Activated CD4-positive, alpha-beta T cell treated with anti-CD3 and anti-CD28 coated beads, Interleukin-2, amount 10 ng/mL, durations not matched to agents 7 days and 5 days (primary cell): ENCODE measurements around the gene RGS7. TPM values are rescaled to one million over a fixed set of nuclear protein-coding genes. Genes with fewer than 3 reads are reported as not detected.

Experiments
- CTCF ChIA-PET: fragments of 350-600 bp; sonication (Branson Sonifier 250); formaldehyde crosslinking; loops from one replicate; lab custom pipeline; 2021; ENCODE audit warnings: antibody characterized with exemption; lab: Charles Lee
- POLR2A ChIA-PET: fragments of 350-600 bp; sonication (Branson Sonifier 250); formaldehyde crosslinking; loops from one replicate; lab custom pipeline; 2021; ENCODE audit warnings: antibody characterized with exemption; lab: Charles Lee
- DNase-seq: peaks from one replicate; pipeline ENCODE4 v3.0.0-alpha.2; 2020
- H3K27ac Mint-ChIP-seq: one replicate; pipeline ENCODE4 v1.8.0; 2021; ENCODE audit warnings: mild to moderate bottlenecking, moderate library complexity, mixed read lengths
- H3K27me3 Mint-ChIP-seq: one replicate; pipeline ENCODE4 v1.8.0; 2021; ENCODE audit warnings: mixed read lengths
- H3K36me3 Mint-ChIP-seq: one replicate; pipeline ENCODE4 v1.8.0; 2021; ENCODE audit warnings: low read depth, mixed read lengths
- H3K4me1 Mint-ChIP-seq: one replicate; pipeline ENCODE4 v1.8.0; 2021; ENCODE audit warnings: mixed read lengths
- H3K4me3 Mint-ChIP-seq: one replicate; pipeline ENCODE4 v1.8.0; 2021; ENCODE audit warnings: mild to moderate bottlenecking, moderate library complexity, mixed read lengths
- H3K9me3 Mint-ChIP-seq: one replicate; pipeline ENCODE4 v1.8.0; 2021; ENCODE audit warnings: mixed read lengths
- total RNA-seq, 2 experiments: library from RNA; stranded (reverse); gene quantifications; one replicate each; pipeline ENCODE4 v1.2.3, GENCODE V29; 2021

The RGS7 gene
- total RNA-seq, 2 experiments from 2014 or later, result not detected

DNA sequence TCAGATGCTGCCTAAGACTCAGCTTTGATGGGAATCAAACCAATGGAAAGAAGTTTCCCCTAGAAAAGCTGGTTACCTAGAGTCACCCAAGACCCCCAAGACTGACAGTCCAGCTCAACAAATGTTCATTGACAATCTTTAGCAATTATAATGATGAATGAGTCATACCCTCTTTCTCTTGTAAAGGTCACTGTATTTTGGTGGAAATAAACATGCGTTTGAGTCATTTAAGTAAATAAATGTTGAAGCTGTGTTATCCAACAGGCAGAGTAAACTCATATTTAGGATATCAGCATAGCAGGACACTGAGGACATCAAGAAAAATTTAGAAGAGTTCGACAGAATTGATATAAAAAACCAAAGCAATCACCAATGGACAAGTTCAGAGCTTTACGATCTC, 295.9 kb downstream of the RGS7 start:
- no peak overlapping the region for H3K27ac Mint-ChIP-seq
- H3K9me3 Mint-ChIP-seq, result peaks cover 5% of the 10 kb centered on the region
- ChIA-PET CTCF (no interaction called here), POLR2A (no interaction called here)
- H3K4me1 Mint-ChIP-seq, result no peaks in the 10 kb centered on the region
- DNase-seq, result no peak
- H3K4me3 Mint-ChIP-seq, result no peak overlapping the region
- H3K36me3 Mint-ChIP-seq, result no peaks in the 10 kb centered on the region
- H3K27me3 Mint-ChIP-seq, result no peaks in the 10 kb centered on the region

DNA sequence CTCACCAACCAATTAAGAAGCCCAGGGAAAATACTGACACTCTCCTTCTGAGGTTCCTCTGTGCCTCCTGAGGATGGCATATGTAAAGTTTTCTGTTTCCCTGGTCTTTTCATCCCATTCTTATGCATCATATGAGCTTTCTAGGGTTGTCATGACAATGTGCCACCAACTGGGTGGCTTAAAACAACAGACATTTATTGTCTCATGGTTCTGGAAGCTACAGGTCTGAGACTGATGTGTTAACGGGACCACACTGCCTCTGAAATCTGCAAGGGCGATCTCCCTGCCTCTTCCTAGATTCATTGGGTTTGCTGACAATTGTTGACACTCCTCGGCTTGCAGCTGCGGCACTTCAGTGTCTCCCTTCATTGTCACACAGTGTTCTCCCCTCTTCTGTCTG, 308.4 kb downstream of the RGS7 start:
- no peak overlapping the region for H3K27ac Mint-ChIP-seq
- no peaks in the 10 kb centered on the region for H3K36me3 Mint-ChIP-seq
- no peaks in the 10 kb centered on the region for H3K27me3 Mint-ChIP-seq
- H3K4me1 Mint-ChIP-seq, result no peaks in the 10 kb centered on the region
- no peak overlapping the region for H3K4me3 Mint-ChIP-seq
- POLR2A ChIA-PET, result no interaction called here
- no peaks in the 10 kb centered on the region for H3K9me3 Mint-ChIP-seq
- no peak for DNase-seq
- CTCF ChIA-PET, result no interaction called here

DNA sequence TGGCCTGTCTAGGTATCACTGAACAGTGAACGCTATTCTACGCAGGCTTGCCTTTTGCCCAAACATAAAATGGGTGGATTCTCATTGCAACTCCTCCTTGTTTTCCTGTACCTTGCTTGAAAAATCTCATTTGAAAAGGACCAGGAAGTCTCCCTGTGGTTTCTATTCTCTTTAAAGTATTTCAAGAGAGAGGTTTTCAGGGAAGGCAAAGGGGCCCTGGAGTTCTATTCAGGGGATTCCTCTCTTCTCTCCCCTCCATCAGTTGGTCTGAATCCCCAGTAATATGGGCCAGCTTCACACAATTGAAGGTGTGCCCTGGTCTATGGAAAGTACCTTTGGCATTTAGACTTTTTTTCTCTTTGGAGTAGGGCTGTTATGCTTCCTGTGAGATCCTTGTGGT, 311.3 kb downstream of the RGS7 start:
- DNase-seq, result no peak
- POLR2A ChIA-PET, result no interaction called here
- Mint-ChIP-seq H3K4me3 (no peak overlapping the region), H3K36me3 (no peaks in the 10 kb centered on the region), H3K4me1 (no peaks in the 10 kb centered on the region), H3K27me3 (no peaks in the 10 kb centered on the region), H3K9me3 (no peaks in the 10 kb centered on the region), H3K27ac (no peak overlapping the region)
- CTCF ChIA-PET, result no interaction called here

DNA sequence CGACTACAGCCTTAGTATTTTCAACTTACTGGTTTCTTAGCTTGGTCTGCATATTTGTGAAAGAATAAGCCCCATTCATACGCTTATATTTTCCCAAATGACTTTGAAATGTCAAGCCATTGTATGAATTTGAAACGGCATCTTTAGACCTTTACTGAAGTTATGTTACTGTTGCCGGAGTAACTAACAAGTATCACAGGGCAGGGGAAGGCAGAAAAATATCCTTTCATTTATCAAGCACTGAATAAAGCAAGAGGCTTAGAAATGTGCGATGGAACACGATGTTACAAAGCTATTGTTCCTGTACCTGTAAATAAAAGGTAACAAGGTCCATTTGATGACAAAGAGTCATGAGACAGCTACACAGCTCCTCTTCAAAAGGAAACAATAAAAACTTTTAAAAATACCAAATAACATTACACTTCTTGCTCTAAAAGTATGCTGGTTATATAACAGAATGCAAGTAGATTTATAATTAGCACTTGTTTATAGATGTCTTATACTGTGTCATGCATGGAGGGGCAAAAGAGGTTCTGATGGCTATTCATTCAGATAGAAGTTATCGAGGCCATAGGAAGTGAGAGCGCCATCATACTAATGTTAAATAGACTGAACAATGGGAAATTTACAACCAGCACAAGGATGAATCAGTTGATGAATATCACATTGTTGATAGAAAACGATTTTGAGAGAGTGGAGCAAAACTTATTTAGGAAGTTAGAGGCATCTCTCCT, 322.6 kb downstream of the RGS7 start:
- Mint-ChIP-seq H3K36me3 (no peaks in the 10 kb centered on the region), H3K9me3 (peaks cover 9% of the 10 kb centered on the region), H3K27me3 (no peaks in the 10 kb centered on the region), H3K27ac (no peak overlapping the region), H3K4me3 (no peak overlapping the region), H3K4me1 (no peaks in the 10 kb centered on the region)
- no peak for DNase-seq
- CTCF ChIA-PET, result no interaction called here
- POLR2A ChIA-PET, result no interaction called here

DNA sequence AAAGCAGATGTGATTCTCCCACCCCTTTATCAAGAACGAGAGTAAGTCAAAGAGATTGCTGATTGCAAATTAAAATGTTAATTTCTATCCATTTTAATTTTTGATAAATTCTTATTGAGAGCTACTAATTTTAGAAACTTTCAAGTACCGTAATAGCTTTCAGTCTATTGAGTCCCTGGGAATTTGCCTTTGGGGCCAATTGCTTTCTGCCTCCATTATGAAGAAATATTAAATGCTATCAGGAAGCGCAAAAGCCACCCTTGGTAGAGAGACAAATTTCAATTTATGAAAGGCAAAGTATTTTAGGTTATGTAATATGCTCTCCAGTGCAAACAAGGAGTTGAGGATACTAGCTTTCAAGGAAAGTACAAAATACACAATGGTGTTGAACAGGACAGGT, 332.2 kb downstream of the RGS7 start:
- H3K27ac Mint-ChIP-seq, result no peak overlapping the region
- DNase-seq, result no peak
- CTCF ChIA-PET, result no interaction called here
- POLR2A ChIA-PET, result no interaction called here
- H3K9me3 Mint-ChIP-seq, result no peaks in the 10 kb centered on the region
- H3K4me1 Mint-ChIP-seq, result no peaks in the 10 kb centered on the region
- H3K36me3 Mint-ChIP-seq, result no peaks in the 10 kb centered on the region
- no peak overlapping the region for H3K4me3 Mint-ChIP-seq
- H3K27me3 Mint-ChIP-seq, result no peaks in the 10 kb centered on the region

DNA sequence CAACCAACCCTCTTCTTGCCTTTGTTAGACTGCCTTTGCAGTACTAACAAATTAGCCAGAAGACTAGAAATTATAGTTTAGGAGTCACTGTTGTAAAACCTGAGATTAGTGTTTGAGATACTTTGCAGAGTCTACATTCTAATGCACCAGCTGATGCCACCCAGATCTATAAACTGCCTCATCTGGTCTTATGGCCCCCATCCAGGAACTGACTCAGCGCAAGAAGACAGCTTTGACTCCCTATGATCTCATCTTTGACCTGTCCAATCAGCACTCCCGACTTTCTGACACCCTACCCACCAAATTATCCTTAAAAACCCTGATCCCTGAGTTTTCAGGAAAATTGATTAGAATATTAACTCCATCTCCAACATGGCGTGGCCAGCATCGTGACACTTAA, 334.6 kb downstream of the RGS7 start:
- no peak for DNase-seq
- Mint-ChIP-seq H3K4me1 (no peaks in the 10 kb centered on the region), H3K27me3 (no peaks in the 10 kb centered on the region), H3K36me3 (no peaks in the 10 kb centered on the region), H3K27ac (no peak overlapping the region), H3K9me3 (peaks cover 5% of the 10 kb centered on the region), H3K4me3 (no peak overlapping the region)
- CTCF ChIA-PET, result no interaction called here
- POLR2A ChIA-PET, result no interaction called here

DNA sequence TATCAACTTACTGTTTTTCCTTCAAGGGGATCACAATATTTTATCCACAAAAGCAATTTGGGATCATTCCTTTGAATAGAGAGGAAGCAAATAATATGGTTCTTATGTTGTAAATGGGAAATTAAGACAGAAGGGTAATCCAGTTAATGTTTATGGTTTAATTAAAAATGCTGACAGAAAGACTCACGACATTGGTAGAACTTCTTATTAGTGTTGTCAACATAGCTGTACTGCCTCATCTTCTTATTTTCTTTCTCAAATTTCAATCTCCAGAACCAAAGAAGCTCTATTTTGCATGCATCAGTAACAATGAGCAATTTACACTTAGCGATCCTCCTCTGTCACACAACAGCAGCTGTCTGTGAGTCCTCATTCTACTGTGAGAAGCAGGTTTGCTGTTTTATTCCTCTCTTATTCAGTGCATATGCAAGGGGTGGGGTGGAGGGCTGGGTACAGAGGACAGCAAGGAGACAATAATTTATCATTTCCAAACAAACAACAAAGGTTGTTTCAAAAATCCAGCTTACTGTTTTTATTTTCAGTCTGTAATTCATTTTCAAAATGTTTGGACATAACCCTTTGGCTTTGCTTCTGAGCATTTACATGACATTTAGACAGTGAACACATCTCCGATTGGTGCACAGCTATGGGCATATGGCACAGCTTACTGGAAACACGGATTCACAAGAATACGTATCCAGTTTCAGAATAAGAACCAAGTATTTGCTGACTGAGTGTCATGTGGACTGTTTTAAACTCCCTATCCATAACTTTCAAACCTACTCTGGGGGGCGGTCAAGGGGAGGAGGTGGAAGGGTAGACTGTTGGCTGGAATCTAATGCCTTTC, 335.9 kb downstream of the RGS7 start:
- Mint-ChIP-seq H3K27me3 (no peaks in the 10 kb centered on the region), H3K36me3 (no peaks in the 10 kb centered on the region), H3K27ac (no peak overlapping the region), H3K4me3 (no peak overlapping the region), H3K4me1 (no peaks in the 10 kb centered on the region), H3K9me3 (peaks cover 7% of the 10 kb centered on the region)
- DNase-seq, result no peak
- ChIA-PET CTCF (no interaction called here), POLR2A (no interaction called here)

DNA sequence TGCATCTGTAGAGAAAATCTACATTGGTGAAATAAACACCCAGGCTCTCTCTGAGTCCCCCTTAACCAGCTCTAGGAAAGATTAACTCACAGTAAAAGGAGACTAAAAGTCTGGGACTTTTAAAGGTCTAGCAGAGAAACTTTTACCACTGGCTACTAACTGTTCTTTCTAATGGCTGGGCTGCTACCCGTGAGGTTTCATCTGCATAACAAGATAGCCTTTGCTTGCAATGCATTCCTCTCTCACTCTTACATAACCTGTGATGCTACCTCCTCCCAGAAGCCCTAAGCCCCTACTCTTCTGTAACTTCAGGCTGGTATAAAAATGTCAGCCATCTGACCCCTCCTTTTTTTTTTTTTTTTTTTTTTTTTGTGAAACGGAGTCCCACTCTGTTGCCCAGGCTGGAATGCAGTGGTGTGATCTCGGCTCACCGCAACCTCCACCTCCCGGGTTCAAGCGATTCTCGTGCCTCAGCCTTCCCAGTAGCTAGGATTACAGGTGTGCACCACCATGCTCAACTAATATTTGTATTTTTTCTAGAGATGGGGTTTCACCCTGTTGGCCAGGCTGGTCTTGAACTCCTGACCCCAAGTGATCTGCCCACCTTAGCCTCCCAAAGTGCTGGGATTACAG, 344.2 kb downstream of the RGS7 start:
- Mint-ChIP-seq H3K9me3 (peaks cover 12% of the 10 kb centered on the region), H3K27ac (no peak overlapping the region), H3K4me1 (no peaks in the 10 kb centered on the region), H3K36me3 (no peaks in the 10 kb centered on the region), H3K27me3 (no peaks in the 10 kb centered on the region), H3K4me3 (no peak overlapping the region)
- CTCF ChIA-PET, result no interaction called here
- no peak for DNase-seq
- POLR2A ChIA-PET, result no interaction called here

DNA sequence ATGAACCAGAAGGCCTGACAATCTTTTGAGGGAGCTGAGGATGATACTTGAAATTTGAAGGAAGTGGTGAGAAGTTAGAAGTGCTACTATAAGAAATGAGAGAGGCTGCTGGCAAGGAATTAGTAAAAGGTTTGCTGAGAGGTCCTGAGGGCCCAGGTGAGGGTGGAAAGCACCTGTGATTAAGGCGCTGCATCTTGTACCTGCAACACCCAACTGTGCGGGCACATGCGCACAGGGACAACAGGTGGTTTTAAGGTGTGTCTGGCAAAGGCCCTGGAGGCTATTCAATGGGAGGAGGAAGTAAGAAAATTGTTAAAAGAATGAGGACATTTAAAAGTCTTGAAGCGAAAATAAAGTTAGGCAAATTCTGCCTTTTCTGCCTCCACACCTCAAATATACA, 349.3 kb downstream of the RGS7 start:
- no peaks in the 10 kb centered on the region for H3K27me3 Mint-ChIP-seq
- CTCF ChIA-PET, result no interaction called here
- H3K36me3 Mint-ChIP-seq, result no peaks in the 10 kb centered on the region
- no peak overlapping the region for H3K4me3 Mint-ChIP-seq
- H3K9me3 Mint-ChIP-seq, result peaks cover 8% of the 10 kb centered on the region
- no peak overlapping the region for H3K27ac Mint-ChIP-seq
- H3K4me1 Mint-ChIP-seq, result no peaks in the 10 kb centered on the region
- DNase-seq, result no peak
- POLR2A ChIA-PET, result no interaction called here

DNA sequence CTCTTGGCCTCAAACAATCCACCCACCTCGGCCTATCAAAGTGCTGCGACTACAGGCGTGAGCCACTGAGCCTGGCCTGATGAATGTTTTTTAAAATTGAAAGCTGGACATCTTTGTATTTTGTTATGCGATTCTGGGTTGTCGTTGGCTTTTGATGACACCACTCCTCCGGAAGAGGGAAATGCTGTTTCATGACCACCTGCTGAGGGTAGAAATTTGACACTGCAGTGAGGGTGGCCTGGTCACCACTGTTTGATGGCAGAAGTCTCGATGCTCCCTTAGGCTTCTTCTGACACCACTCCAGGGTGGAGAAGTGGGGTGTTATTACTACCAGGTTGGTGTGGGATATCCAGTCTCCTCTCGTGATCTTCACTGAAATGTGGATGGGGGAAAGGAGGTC, 357.2 kb downstream of the RGS7 start:
- no peak for DNase-seq
- Mint-ChIP-seq H3K4me1 (no peaks in the 10 kb centered on the region), H3K27ac (no peak overlapping the region), H3K4me3 (no peak overlapping the region), H3K27me3 (no peaks in the 10 kb centered on the region), H3K9me3 (peaks cover 6% of the 10 kb centered on the region), H3K36me3 (no peaks in the 10 kb centered on the region)
- CTCF ChIA-PET, result no interaction called here
- POLR2A ChIA-PET, result no interaction called here

DNA sequence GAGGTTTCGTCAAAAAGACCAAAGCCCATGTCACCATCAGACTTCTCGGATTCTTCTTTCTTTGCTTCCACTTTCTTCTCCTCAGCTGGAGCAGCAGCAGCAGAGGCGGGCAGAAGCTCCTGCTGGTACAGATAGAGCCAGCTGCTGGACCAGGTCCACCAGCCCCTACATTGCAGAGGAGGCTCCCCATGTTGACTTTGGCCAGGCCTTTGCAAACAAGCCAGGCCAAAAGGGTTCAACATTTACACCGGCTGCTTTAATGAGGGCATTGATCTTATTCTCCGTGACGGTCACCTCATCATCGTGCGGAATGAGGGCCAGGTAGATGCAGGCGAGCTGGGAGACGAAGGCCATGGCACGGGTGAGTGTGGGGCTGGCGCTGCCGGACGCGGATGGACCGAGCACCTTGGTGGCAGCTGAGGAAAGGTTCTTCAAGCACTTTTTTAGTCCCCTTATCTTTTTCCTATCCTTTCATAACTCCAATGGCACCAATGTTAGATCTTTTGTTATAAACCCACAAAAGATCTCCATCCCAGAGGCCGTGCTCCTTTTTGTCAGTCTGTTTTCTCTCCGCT, 358.5 kb downstream of the RGS7 start:
- POLR2A ChIA-PET, result no interaction called here
- H3K27ac Mint-ChIP-seq, result no peak overlapping the region
- H3K36me3 Mint-ChIP-seq, result no peaks in the 10 kb centered on the region

DNA sequence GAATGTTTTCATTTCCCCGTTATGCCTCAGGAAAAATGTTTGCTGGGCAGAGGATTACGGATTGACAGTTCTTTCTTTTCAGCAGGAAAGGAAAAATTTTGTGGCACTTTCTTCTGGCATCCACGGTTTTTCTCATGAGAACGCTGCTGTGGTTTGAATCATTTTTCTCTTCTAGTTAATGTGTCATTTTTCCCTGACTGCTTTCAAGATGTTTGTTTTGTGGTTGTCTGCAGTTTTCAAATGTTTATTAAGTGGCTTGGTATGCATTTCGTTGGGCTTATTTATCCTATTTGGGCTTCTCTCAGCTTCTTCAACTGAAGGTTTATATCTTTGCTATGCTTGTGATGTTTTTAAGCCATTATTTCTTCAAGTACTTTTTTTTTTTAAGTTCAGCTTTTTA, 359.0 kb downstream of the RGS7 start:
- DNase-seq, result no peak
- Mint-ChIP-seq H3K27me3 (no peaks in the 10 kb centered on the region), H3K4me3 (no peak overlapping the region), H3K36me3 (no peaks in the 10 kb centered on the region), H3K27ac (no peak overlapping the region), H3K4me1 (no peaks in the 10 kb centered on the region), H3K9me3 (peaks cover 8% of the 10 kb centered on the region)
- ChIA-PET POLR2A (no interaction called here), CTCF (no interaction called here)

More for the DNA sequence above, 358.5 kb downstream of the RGS7 start:
- Mint-ChIP-seq H3K9me3 (peaks cover 6% of the 10 kb centered on the region), H3K4me3 (no peak overlapping the region), H3K27me3 (no peaks in the 10 kb centered on the region), H3K4me1 (no peaks in the 10 kb centered on the region)
- no peak for DNase-seq
- CTCF ChIA-PET, result no interaction called here

DNA sequence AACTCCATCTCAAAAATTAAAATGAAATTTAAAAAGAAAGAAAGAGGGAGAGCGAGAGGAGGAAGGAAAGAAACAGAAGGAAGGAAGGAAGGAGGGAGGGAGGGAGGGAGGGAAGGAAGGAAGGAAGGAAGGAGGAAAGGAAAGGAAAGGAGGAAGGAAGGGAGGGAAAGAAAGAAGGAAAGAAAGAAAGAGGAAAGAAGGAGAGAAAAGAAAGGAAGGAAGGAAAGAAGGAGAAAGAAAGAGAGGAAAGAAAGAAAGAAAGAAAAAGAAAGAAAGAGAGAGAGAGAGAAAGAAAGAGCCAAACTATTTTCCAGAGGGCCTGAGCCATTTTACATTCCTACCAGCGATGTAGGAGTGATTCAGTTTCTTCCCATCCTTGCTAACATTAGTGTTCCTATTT, 364.0 kb downstream of the RGS7 start:
- CTCF ChIA-PET, result no interaction called here
- Mint-ChIP-seq H3K27ac (no peak overlapping the region), H3K4me3 (no peak overlapping the region), H3K36me3 (no peaks in the 10 kb centered on the region), H3K9me3 (peaks cover 2% of the 10 kb centered on the region), H3K4me1 (no peaks in the 10 kb centered on the region), H3K27me3 (no peaks in the 10 kb centered on the region)
- POLR2A ChIA-PET, result no interaction called here
- DNase-seq, result no peak
